Endothelial cell of umbilical vein (primary cell): ENCODE data around the gene PSMD10.

Experiments
- CTCF ChIP-seq, 2 donors: IDR thresholded peaks; 1 replicate in 1 of 2; 2 replicates in 1 of 2; pipeline ENCODE4 v1.5.1; 2011; ENCODE audit warnings: low read length in 2 of 2, mild to moderate bottlenecking in 2 of 2, moderate library complexity in 2 of 2, control low read depth in 1 of 2, inconsistent platforms in 1 of 2, low read depth in 1 of 2; ENCODE audit not compliant: insufficient read depth in 1 of 2; ENCODE audit errors: extremely low read depth in 1 of 2
- EZH2 ChIP-seq: IDR thresholded peaks from 2 replicates; pipeline ENCODE4 v1.6.1; 2012; ENCODE audit warnings: borderline replicate concordance, low read depth, mild to moderate bottlenecking, moderate library complexity, low read length, inconsistent platforms; ENCODE audit not compliant: severe bottlenecking
- FOS ChIP-seq: IDR thresholded peaks from 2 replicates; pipeline ENCODE4 v1.6.1; 2011; ENCODE audit warnings: mild to moderate bottlenecking, low read length, moderate library complexity, borderline replicate concordance; ENCODE audit not compliant: insufficient read depth
- MAX ChIP-seq: IDR thresholded peaks from 2 replicates; pipeline ENCODE4 v1.6.1; 2011; ENCODE audit not compliant: insufficient read depth, insufficient read length
- MYC ChIP-seq: IDR thresholded peaks from one replicate; pipeline ENCODE4 v1.6.1; 2011; ENCODE audit warnings: mild to moderate bottlenecking, low read depth, low read length
- POLR2A ChIP-seq: IDR thresholded peaks from 2 replicates; pipeline ENCODE4 v1.6.1; 2012; ENCODE audit warnings: low read depth, mild to moderate bottlenecking, control low read depth, low read length

GRCh38 chrX:108131471-108131870 lies 40.1 kb upstream of the PSMD10 start:
- TF ChIP-seq MYC = no peak
- no peak for TF ChIP-seq CTCF (IDR thresholded peaks at IDR 0.05; ENCODE audit: extremely low read depth in 1 of 2, insufficient read depth in 1 of 2, low read depth in 1 of 2, low read length in 2 of 2)
- TF ChIP-seq EZH2 = no peak
- peak; percentile 59 for TF ChIP-seq POLR2A
- TF ChIP-seq FOS = peak; percentile 90
- TF ChIP-seq MAX = no peak
